K562 (cell line): ENCODE results near the gene EFCAB8. TPM values are rescaled to one million over a fixed set of nuclear protein-coding genes. Genes with fewer than 3 reads are reported as not detected.

Experiments
- CC2D1A ChIP-seq: fragments of 450-650 bp; IDR thresholded peaks from 2 replicates; pipeline ENCODE4 v1.6.1; 2017; ENCODE audit warnings: mild to moderate bottlenecking
- ILF3 ChIP-seq: fragments of 450-650 bp; IDR thresholded peaks from 2 replicates; pipeline ENCODE4 v1.6.1; 2018; ENCODE audit warnings: antibody characterized with exemption, mild to moderate bottlenecking, moderate library complexity, borderline replicate concordance
- NEUROD1 ChIP-seq: fragments of 150-350 bp; IDR thresholded peaks from 2 replicates; pipeline ENCODE4 v1.6.1; 2014; ENCODE audit warnings: borderline replicate concordance, low read length, low read depth; ENCODE audit not compliant: partially characterized antibody
- RBFOX2 ChIP-seq: fragments of 200-400 bp; formaldehyde crosslinking; IDR thresholded peaks from 2 replicates; pipeline ENCODE4 v1.6.1; 2017; ENCODE audit warnings: low read depth, mild to moderate bottlenecking, low read length, moderate library complexity
- polyA plus RNA-seq, 8 experiments: library from polyadenylated mRNA; depleted of rRNA in 4 of 8; stranded (reverse) in 5 of 8; unstranded in 3 of 8; fragments of >200 nt; fragmentation: Nextera tagmentation in 2 of 8; fragmentation: Illumina TruSeq in 1 of 8; extraction: Ambion mirVana in 2 of 8; extraction: Trizol in 1 of 8; gene quantifications; 2 replicates each; pipeline versions ENCODE4 v1.2.1 to v1.2.3, GENCODE V29; 2011 to 2014; ENCODE audit warnings: inconsistent platforms in 1 of 8, missing spikeins in 1 of 8
- total RNA-seq, 7 experiments: library from RNA; depleted of rRNA in 6 of 7; stranded (reverse); fragments of >200 nt in 6 of 7; fragmentation: Illumina TruSeq in 2 of 7; extraction: Trizol in 2 of 7; gene quantifications; 2 replicates each; pipeline versions ENCODE4 v1.2.1 to v1.2.3, GENCODE V29; 2011 to 2021; ENCODE audit warnings: low replicate concordance in 1 of 7
- TF ChIP-seq, protein P1 (sequence below): sonication (generic); formaldehyde crosslinking; IDR thresholded peaks from 2 replicates; pipeline ENCODE4 v1.8.1; 2023; ENCODE audit warnings: missing genetic modification reagents, mild to moderate bottlenecking, borderline replicate concordance
- TF ChIP-seq, protein P2 (sequence below): fragments of 450-650 bp; IDR thresholded peaks from 2 replicates; pipeline ENCODE4 v1.6.1; 2016; ENCODE audit warnings: low read depth, mild to moderate bottlenecking, moderate library complexity
- TF ChIP-seq, protein P3 (sequence below): fragments of 200-800 bp; sonication (Bioruptor generic); IDR thresholded peaks from 2 replicates; pipeline ENCODE4 v1.6.1; 2017; ENCODE audit warnings: missing genetic modification characterization, missing compliant biosample characterization
- TF ChIP-seq, protein P4 (sequence below): fragments of 250-450 bp; sonication (Bioruptor Pico); IDR thresholded peaks from 2 replicates; pipeline ENCODE4 v1.8.0; 2022; ENCODE audit warnings: moderate library complexity, mild to moderate bottlenecking, inconsistent platforms
- TF ChIP-seq, protein P5 (sequence below): fragments of 450-650 bp; IDR thresholded peaks from 2 replicates; pipeline ENCODE4 v1.7.0; 2016; ENCODE audit warnings: borderline replicate concordance
- TF ChIP-seq, protein P6 (sequence below): fragments of 200-800 bp; sonication (Bioruptor generic); IDR thresholded peaks from 2 replicates; pipeline ENCODE4 v1.6.1; 2016; ENCODE audit warnings: missing genetic modification characterization, missing compliant biosample characterization

The EFCAB8 gene
- total and polyA plus RNA-seq, 9 of the 15 experiments (the other 6 are each of a cell fraction or from before 2014, with no cell fraction given), result 0.03 to 0.18 (median 0.11) TPM; not detected in 6

DNA sequence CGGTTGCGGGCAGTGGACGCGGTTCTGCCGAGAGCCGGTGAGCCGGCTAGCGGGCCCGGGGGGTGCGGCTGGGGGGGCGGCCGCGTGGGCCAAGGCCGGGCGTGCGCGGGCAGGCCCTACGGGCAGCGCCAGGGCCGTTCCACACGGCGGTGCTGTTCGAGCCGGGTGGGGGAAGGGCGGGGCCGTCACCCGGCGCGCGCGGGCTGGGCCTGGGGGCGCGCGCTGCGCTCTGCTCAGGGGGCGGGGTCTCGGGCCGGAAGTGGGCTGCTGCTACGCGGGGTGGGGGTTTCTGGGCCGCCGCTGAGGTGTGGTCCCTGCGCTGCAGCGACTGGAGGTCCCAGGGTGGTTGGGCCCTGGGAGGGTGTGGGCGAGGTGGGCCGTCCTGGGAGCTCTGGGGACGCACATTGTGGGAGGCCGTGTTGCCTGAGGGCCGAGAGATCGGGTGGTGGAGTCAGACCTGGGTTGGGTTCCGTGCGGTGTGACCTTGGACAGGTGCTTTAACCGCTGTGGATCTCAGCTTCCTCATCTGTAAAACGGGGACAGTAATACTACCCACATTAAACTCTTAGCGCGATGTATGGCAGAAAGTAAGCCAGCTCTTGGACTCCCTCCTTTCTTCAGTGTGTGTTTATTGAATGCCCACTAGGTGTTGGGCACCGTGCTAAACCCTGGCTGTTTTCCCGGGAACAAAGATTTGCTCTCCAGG, 38.6 kb upstream of the EFCAB8 start (continued):
- TF ChIP-seq, protein P1, sequence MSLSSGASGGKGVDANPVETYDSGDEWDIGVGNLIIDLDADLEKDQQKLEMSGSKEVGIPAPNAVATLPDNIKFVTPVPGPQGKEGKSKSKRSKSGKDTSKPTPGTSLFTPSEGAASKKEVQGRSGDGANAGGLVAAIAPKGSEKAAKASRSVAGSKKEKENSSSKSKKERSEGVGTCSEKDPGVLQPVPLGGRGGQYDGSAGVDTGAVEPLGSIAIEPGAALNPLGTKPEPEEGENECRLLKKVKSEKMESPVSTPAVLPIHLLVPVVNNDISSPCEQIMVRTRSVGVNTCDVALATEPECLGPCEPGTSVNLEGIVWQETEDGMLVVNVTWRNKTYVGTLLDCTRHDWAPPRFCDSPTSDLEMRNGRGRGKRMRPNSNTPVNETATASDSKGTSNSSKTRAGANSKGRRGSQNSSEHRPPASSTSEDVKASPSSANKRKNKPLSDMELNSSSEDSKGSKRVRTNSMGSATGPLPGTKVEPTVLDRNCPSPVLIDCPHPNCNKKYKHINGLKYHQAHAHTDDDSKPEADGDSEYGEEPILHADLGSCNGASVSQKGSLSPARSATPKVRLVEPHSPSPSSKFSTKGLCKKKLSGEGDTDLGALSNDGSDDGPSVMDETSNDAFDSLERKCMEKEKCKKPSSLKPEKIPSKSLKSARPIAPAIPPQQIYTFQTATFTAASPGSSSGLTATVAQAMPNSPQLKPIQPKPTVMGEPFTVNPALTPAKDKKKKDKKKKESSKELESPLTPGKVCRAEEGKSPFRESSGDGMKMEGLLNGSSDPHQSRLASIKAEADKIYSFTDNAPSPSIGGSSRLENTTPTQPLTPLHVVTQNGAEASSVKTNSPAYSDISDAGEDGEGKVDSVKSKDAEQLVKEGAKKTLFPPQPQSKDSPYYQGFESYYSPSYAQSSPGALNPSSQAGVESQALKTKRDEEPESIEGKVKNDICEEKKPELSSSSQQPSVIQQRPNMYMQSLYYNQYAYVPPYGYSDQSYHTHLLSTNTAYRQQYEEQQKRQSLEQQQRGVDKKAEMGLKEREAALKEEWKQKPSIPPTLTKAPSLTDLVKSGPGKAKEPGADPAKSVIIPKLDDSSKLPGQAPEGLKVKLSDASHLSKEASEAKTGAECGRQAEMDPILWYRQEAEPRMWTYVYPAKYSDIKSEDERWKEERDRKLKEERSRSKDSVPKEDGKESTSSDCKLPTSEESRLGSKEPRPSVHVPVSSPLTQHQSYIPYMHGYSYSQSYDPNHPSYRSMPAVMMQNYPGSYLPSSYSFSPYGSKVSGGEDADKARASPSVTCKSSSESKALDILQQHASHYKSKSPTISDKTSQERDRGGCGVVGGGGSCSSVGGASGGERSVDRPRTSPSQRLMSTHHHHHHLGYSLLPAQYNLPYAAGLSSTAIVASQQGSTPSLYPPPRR (CRISPR knock-in tag), result no peak
- TF ChIP-seq CC2D1A (no peak), RBFOX2 (peak; percentile 86), ILF3 (no peak), NEUROD1 (no peak)
- TF ChIP-seq, protein P2, sequence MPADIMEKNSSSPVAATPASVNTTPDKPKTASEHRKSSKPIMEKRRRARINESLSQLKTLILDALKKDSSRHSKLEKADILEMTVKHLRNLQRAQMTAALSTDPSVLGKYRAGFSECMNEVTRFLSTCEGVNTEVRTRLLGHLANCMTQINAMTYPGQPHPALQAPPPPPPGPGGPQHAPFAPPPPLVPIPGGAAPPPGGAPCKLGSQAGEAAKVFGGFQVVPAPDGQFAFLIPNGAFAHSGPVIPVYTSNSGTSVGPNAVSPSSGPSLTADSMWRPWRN, result no peak
- TF ChIP-seq, protein P3, sequence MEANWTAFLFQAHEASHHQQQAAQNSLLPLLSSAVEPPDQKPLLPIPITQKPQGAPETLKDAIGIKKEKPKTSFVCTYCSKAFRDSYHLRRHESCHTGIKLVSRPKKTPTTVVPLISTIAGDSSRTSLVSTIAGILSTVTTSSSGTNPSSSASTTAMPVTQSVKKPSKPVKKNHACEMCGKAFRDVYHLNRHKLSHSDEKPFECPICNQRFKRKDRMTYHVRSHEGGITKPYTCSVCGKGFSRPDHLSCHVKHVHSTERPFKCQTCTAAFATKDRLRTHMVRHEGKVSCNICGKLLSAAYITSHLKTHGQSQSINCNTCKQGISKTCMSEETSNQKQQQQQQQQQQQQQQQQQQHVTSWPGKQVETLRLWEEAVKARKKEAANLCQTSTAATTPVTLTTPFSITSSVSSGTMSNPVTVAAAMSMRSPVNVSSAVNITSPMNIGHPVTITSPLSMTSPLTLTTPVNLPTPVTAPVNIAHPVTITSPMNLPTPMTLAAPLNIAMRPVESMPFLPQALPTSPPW, result peak; percentile 93
- TF ChIP-seq, protein P4, sequence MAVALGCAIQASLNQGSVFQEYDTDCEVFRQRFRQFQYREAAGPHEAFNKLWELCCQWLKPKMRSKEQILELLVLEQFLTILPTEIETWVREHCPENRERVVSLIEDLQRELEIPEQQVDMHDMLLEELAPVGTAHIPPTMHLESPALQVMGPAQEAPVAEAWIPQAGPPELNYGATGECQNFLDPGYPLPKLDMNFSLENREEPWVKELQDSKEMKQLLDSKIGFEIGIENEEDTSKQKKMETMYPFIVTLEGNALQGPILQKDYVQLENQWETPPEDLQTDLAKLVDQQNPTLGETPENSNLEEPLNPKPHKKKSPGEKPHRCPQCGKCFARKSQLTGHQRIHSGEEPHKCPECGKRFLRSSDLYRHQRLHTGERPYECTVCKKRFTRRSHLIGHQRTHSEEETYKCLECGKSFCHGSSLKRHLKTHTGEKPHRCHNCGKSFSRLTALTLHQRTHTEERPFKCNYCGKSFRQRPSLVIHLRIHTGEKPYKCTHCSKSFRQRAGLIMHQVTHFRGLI (CRISPR knock-in tag), result no peak
- TF ChIP-seq, protein P5, sequence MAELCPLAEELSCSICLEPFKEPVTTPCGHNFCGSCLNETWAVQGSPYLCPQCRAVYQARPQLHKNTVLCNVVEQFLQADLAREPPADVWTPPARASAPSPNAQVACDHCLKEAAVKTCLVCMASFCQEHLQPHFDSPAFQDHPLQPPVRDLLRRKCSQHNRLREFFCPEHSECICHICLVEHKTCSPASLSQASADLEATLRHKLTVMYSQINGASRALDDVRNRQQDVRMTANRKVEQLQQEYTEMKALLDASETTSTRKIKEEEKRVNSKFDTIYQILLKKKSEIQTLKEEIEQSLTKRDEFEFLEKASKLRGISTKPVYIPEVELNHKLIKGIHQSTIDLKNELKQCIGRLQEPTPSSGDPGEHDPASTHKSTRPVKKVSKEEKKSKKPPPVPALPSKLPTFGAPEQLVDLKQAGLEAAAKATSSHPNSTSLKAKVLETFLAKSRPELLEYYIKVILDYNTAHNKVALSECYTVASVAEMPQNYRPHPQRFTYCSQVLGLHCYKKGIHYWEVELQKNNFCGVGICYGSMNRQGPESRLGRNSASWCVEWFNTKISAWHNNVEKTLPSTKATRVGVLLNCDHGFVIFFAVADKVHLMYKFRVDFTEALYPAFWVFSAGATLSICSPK, result no peak
- TF ChIP-seq, protein P6, sequence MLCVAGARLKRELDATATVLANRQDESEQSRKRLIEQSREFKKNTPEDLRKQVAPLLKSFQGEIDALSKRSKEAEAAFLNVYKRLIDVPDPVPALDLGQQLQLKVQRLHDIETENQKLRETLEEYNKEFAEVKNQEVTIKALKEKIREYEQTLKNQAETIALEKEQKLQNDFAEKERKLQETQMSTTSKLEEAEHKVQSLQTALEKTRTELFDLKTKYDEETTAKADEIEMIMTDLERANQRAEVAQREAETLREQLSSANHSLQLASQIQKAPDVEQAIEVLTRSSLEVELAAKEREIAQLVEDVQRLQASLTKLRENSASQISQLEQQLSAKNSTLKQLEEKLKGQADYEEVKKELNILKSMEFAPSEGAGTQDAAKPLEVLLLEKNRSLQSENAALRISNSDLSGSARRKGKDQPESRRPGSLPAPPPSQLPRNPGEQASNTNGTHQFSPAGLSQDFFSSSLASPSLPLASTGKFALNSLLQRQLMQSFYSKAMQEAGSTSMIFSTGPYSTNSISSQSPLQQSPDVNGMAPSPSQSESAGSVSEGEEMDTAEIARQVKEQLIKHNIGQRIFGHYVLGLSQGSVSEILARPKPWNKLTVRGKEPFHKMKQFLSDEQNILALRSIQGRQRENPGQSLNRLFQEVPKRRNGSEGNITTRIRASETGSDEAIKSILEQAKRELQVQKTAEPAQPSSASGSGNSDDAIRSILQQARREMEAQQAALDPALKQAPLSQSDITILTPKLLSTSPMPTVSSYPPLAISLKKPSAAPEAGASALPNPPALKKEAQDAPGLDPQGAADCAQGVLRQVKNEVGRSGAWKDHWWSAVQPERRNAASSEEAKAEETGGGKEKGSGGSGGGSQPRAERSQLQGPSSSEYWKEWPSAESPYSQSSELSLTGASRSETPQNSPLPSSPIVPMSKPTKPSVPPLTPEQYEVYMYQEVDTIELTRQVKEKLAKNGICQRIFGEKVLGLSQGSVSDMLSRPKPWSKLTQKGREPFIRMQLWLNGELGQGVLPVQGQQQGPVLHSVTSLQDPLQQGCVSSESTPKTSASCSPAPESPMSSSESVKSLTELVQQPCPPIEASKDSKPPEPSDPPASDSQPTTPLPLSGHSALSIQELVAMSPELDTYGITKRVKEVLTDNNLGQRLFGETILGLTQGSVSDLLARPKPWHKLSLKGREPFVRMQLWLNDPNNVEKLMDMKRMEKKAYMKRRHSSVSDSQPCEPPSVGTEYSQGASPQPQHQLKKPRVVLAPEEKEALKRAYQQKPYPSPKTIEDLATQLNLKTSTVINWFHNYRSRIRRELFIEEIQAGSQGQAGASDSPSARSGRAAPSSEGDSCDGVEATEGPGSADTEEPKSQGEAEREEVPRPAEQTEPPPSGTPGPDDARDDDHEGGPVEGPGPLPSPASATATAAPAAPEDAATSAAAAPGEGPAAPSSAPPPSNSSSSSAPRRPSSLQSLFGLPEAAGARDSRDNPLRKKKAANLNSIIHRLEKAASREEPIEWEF (CRISPR knock-in tag), result no peak
